HepG2 (cell line): ENCODE data around the gene PIP4K2B. TPM values are rescaled to one million over a fixed set of nuclear protein-coding genes. Genes with fewer than 3 reads are reported as not detected.

Experiments used
- ATAC-seq: fragments of 200-7000 bp; cut with Tn5 transposase; 3 replicates; pipeline ENCODE4 v1.9.1; 2020; ENCODE audit warnings: mild to moderate bottlenecking, moderate library complexity
- BruUV-seq: library from RNA; stranded (reverse); fragments of 400-500 nt; replicated peaks from 2 replicates; lab custom pipeline; 2021; lab: Mats Ljungman, UMichigan
- CTCF ChIA-PET: fragments of 300-600 bp; formaldehyde crosslinking; extraction: SDS; loops from one replicate; lab custom pipeline; 2021; ENCODE audit warnings: low total read pairs, inconsistent platforms, low intra/inter-chr PET ratio; lab: Yijun Ruan, JAX
- POLR2A ChIA-PET: fragments of 350-600 bp; sonication (Branson Sonifier 250); formaldehyde crosslinking; loops from one replicate; lab custom pipeline; 2020; ENCODE audit warnings: antibody characterized with exemption, inconsistent platforms; lab: Yijun Ruan, JAX
- DNase-seq: peaks from one replicate; pipeline ENCODE4 v3.0.0-alpha.2; 2015; ENCODE audit warnings: low spot score
- FAIRE-seq: peaks from 3 replicates; lab custom pipeline; 2011; peaks lifted over from hg19 to GRCh38; lab: Jason Lieb, UNC
- H2AFZ ChIP-seq: one replicate; pipeline ENCODE4 v1.6.1; 2011; ENCODE audit warnings: low read length, inconsistent platforms
- H3K27ac ChIP-seq: fragments of 300-600 bp; 3 replicates; pipeline ENCODE4 v1.8.0; 2011; ENCODE audit warnings: mixed run types, mild to moderate bottlenecking, mixed read lengths, low read length, inconsistent platforms; ENCODE audit not compliant: insufficient read depth; ENCODE audit errors: extremely low read length
- H3K27me3 ChIP-seq, 2 experiments: fragments of 200-600 bp in 1 of 2; 2 replicates in 1 of 2; 3 replicates in 1 of 2; pipeline versions ENCODE4 v1.6.0 to v1.8.0; 2011; ENCODE audit warnings: low read length in 2 of 2, mild to moderate bottlenecking in 2 of 2, moderate library complexity in 2 of 2, inconsistent platforms in 1 of 2; ENCODE audit not compliant: insufficient read depth in 2 of 2, control insufficient read depth in 1 of 2
- H3K36me3 ChIP-seq, 2 experiments: fragments of 200-600 bp in 1 of 2; replicated peaks in 1 of 2; 2 replicates in 1 of 2; 3 replicates in 1 of 2; pipeline versions ENCODE4 v1.5.1 to v1.8.0; 2011; ENCODE audit warnings: low read length in 2 of 2, inconsistent platforms in 1 of 2; ENCODE audit not compliant: insufficient read depth in 2 of 2, control insufficient read depth in 1 of 2
- H3K4me1 ChIP-seq: 2 replicates; pipeline ENCODE4 v1.5.1; 2012; ENCODE audit warnings: low read length, inconsistent platforms; ENCODE audit not compliant: insufficient read depth
- H3K4me2 ChIP-seq: 2 replicates; pipeline ENCODE4 v1.6.0; 2011; ENCODE audit warnings: low read depth, low read length, inconsistent platforms
- H3K4me3 ChIP-seq, 3 experiments: fragments of 200-600 bp in 1 of 3; sonication (generic), shearing (Covaris generic) in 1 of 3; replicated peaks in 1 of 3; 2 replicates each; pipeline ENCODE4 v1.5.1; 2011 to 2016; ENCODE audit warnings: low read length in 3 of 3, inconsistent platforms in 2 of 3, low read depth in 2 of 3, mild to moderate bottlenecking in 2 of 3, control low read depth in 1 of 3, mixed read lengths in 1 of 3; ENCODE audit not compliant: insufficient read depth in 1 of 3
- H3K79me2 ChIP-seq: one replicate; pipeline ENCODE4 v1.6.1; 2011; ENCODE audit warnings: low read length, inconsistent platforms; ENCODE audit not compliant: insufficient read depth
- H3K9ac ChIP-seq: 2 replicates; pipeline ENCODE4 v1.6.0; 2011; ENCODE audit warnings: mild to moderate bottlenecking, low read depth, low read length, inconsistent platforms; ENCODE audit not compliant: insufficient read depth
- H3K9me3 ChIP-seq: 2 replicates; pipeline ENCODE4 v1.5.1; 2012; ENCODE audit warnings: mild to moderate bottlenecking, low read length
- H4K20me1 ChIP-seq: 2 replicates; pipeline ENCODE4 v1.6.0; 2011; ENCODE audit warnings: inconsistent platforms, mild to moderate bottlenecking, low read length, moderate library complexity; ENCODE audit not compliant: insufficient read depth
- ARNTL ChIP-seq: sonication (generic); formaldehyde crosslinking; IDR thresholded peaks from 2 replicates; pipeline ENCODE4 v1.4.0; 2020; ENCODE audit warnings: mild to moderate bottlenecking, missing genetic modification reagents
- CREB1 ChIP-seq, 2 experiments: fragments of 450-650 bp in 1 of 2; IDR thresholded peaks; 2 replicates each; pipeline ENCODE4 v1.6.1; 2016 to 2017; ENCODE audit warnings: control low read depth in 1 of 2, mild to moderate bottlenecking in 1 of 2, missing compliant biosample characterization in 1 of 2, missing genetic modification characterization in 1 of 2
- GATAD1 ChIP-seq: IDR thresholded peaks from 2 replicates; pipeline ENCODE4 v1.6.1; 2016; ENCODE audit warnings: missing genetic modification reagents, missing compliant biosample characterization
- MAFG ChIP-seq: sonication (generic); formaldehyde crosslinking; IDR thresholded peaks from 2 replicates; pipeline ENCODE4 v1.5.1; 2020; ENCODE audit warnings: mild to moderate bottlenecking, missing genetic modification reagents
- MATR3 ChIP-seq: sonication (generic); formaldehyde crosslinking; IDR thresholded peaks from 2 replicates; pipeline ENCODE4 v1.4.0; 2020; ENCODE audit warnings: missing genetic modification reagents
- MBNL3 ChIP-seq: fragments of 250-450 bp; sonication (Bioruptor Pico); conservative IDR thresholded peaks from 2 replicates; pipeline ENCODE4 v1.8.0; 2022; ENCODE audit warnings: mild to moderate bottlenecking, inconsistent platforms
- NPAS2 ChIP-seq: sonication (generic); formaldehyde crosslinking; IDR thresholded peaks from 2 replicates; pipeline ENCODE4 v1.8.0; 2022; ENCODE audit warnings: mild to moderate bottlenecking, missing genetic modification reagents, borderline replicate concordance
- PAF1 ChIP-seq: IDR thresholded peaks from 2 replicates; pipeline ENCODE4 v1.6.1; 2016; ENCODE audit warnings: missing genetic modification reagents, missing compliant biosample characterization
- POLR2A ChIP-seq, 2 experiments: IDR thresholded peaks; 2 replicates each; pipeline ENCODE4 v1.6.1; 2011; ENCODE audit warnings: low read depth in 2 of 2, low read length in 2 of 2, mild to moderate bottlenecking in 1 of 2, moderate library complexity in 1 of 2; ENCODE audit not compliant: insufficient read depth in 1 of 2
- RFX1 ChIP-seq: fragments of 450-650 bp; IDR thresholded peaks from 2 replicates; pipeline ENCODE4 v1.6.1; 2017
- SRSF1 ChIP-seq: fragments of 200-400 bp; formaldehyde crosslinking; optimal IDR thresholded peaks from 2 replicates; pipeline ENCODE3; 2017; ENCODE audit warnings: mild to moderate bottlenecking, low read depth, low read length, moderate library complexity
- TEAD3 ChIP-seq: optimal IDR thresholded peaks from 2 replicates; pipeline ENCODE3; 2016; ENCODE audit warnings: borderline replicate concordance
- TRIM24 ChIP-seq: sonication (generic); formaldehyde crosslinking; IDR thresholded peaks from 2 replicates; pipeline ENCODE4 v1.8.0; 2022; ENCODE audit warnings: mild to moderate bottlenecking, missing genetic modification reagents
- YY1 ChIP-seq: IDR thresholded peaks from 2 replicates; pipeline ENCODE4 v1.6.1; 2011; ENCODE audit warnings: low read length, low read depth, moderate library complexity, mild to moderate bottlenecking; ENCODE audit not compliant: insufficient read depth, insufficient replicate concordance
- ZBTB7B ChIP-seq: sonication (generic); formaldehyde crosslinking; IDR thresholded peaks from 2 replicates; pipeline ENCODE4 v1.4.0; 2020; ENCODE audit warnings: missing genetic modification reagents
- ZFP36L2 ChIP-seq: sonication (generic); formaldehyde crosslinking; IDR thresholded peaks from 2 replicates; pipeline ENCODE4 v1.4.0; 2020; ENCODE audit warnings: missing genetic modification reagents
- ZKSCAN8 ChIP-seq: IDR thresholded peaks from 2 replicates; pipeline ENCODE4 v1.6.1; 2016; ENCODE audit warnings: borderline replicate concordance, missing genetic modification reagents, missing compliant biosample characterization
- ZMYM2 ChIP-seq: sonication (generic); formaldehyde crosslinking; IDR thresholded peaks from 2 replicates; pipeline ENCODE4 v1.8.0; 2022; ENCODE audit warnings: mild to moderate bottlenecking, missing genetic modification reagents
- ZMYM3 ChIP-seq: sonication (generic); formaldehyde crosslinking; IDR thresholded peaks from 2 replicates; pipeline ENCODE4 v1.5.1; 2020; ENCODE audit warnings: mild to moderate bottlenecking, missing genetic modification reagents
- ZNF207 ChIP-seq: fragments of 450-650 bp; IDR thresholded peaks from 2 replicates; pipeline ENCODE4 v1.6.1; 2016; ENCODE audit warnings: antibody characterized with exemption, borderline replicate concordance
- ZNF33A ChIP-seq: sonication (generic); formaldehyde crosslinking; IDR thresholded peaks from 2 replicates; pipeline ENCODE4 v1.5.1; 2020; ENCODE audit warnings: missing genetic modification reagents, mild to moderate bottlenecking, moderate library complexity, borderline replicate concordance
- ZNF512 ChIP-seq: sonication (generic); formaldehyde crosslinking; IDR thresholded peaks from 2 replicates; pipeline ENCODE4 v1.4.0; 2020; ENCODE audit warnings: mild to moderate bottlenecking, missing genetic modification reagents
- WGBS: methylation state at CpG from one replicate; pipeline ENCODE4 v1.1.6; 2017; ENCODE audit warnings: low lambda C conversion rate; 5-methylcytosine and 5-hydroxymethylcytosine counted together
- in situ Hi-C: cut with HindIII; loops from 2 replicates; pipeline ENCODE4 v1.10.0; 2017; ENCODE audit warnings: low pct_unique_long_range_greater_than_20kb; ENCODE audit not compliant: extremely low pct_ligation_motif_present
- intact Hi-C: fragments of 100-400 bp; cut with micrococcal nuclease; formaldehyde crosslinking; loops from one replicate; pipeline ENCODE4 v1.10.0; 2022; ENCODE audit not compliant: unreplicated experiment
- polyA plus RNA-seq, 8 experiments: library from polyadenylated mRNA; depleted of rRNA in 3 of 8; stranded (reverse) in 7 of 8; unstranded in 1 of 8; fragments of >200 nt; fragmentation: Illumina TruSeq in 4 of 8; extraction: Trizol in 4 of 8; gene quantifications; 2 replicates each; pipeline versions ENCODE4 v1.2.1 to v1.2.3, GENCODE V29; 2011 to 2016; ENCODE audit warnings: low read depth in 4 of 8, missing spikeins in 1 of 8, mixed read lengths in 1 of 8; ENCODE audit not compliant: insufficient read depth in 1 of 8
- total RNA-seq, 5 experiments: library from RNA; depleted of rRNA; stranded (reverse); fragments of >200 nt; fragmentation: Illumina TruSeq; extraction: Trizol; gene quantifications; 2 replicates each; pipeline ENCODE4 v1.2.3, GENCODE V29; 2016; ENCODE audit warnings: low read depth in 1 of 5
- TF ChIP-seq, protein P1 (sequence below): sonication (generic); formaldehyde crosslinking; IDR thresholded peaks from 2 replicates; pipeline ENCODE4 v1.5.1; 2020; ENCODE audit warnings: missing genetic modification reagents, mild to moderate bottlenecking, borderline replicate concordance
- TF ChIP-seq, protein P2 (sequence below): sonication (generic); formaldehyde crosslinking; IDR thresholded peaks from 2 replicates; pipeline ENCODE4 v1.5.0; 2020; ENCODE audit warnings: mild to moderate bottlenecking, missing genetic modification reagents

PIP4K2B gene
- total and polyA plus RNA-seq, 2 of the 13 experiments (the other 11 are each of a cell fraction or from before 2014, with no cell fraction given): 20.4 to 54.0 TPM

DNA sequence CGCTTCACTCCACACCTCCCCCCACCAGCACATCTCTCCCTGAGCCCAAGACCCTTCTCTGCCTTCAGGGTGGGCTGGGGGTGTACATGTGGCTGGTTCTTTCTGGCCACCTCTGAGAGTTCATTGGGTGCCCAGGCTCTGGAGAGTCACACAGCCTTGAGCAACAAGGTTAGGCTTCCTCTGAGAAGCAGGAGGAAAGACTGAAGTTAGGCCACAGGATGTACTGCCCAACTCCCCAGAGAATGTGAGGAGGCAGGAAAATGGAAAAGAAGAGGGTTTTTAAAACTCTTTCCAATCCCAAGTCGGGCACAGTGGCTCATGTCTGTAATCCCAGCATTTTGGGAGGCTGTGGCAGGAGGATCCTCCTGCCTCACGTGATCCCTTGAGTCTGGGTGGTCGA, 58.5 kb downstream of the PIP4K2B start (continued):
- TF ChIP-seq ZMYM2 (CRISPR knock-in tag) (no peak), ZNF207 (no peak), SRSF1 (no peak), POLR2A (IDR thresholded peaks at IDR 0.05; ENCODE audit: insufficient read depth in 1 of 2, low read depth in 2 of 2, low read length in 2 of 2) (no peak), ZMYM3 (no peak), ZKSCAN8 (CRISPR knock-in tag) (no peak), NPAS2 (CRISPR knock-in tag) (no peak), TRIM24 (CRISPR knock-in tag) (no peak), MATR3 (CRISPR knock-in tag) (no peak), MAFG (CRISPR knock-in tag) (no peak), RFX1 (no peak), CREB1 (IDR thresholded peaks at IDR 0.05) (no peak), CREB1 (CRISPR knock-in tag; IDR thresholded peaks at IDR 0.05) (no peak), ZNF512 (CRISPR knock-in tag) (no peak)
- TF ChIP-seq, all 625 proteins: peak for 0

DNA sequence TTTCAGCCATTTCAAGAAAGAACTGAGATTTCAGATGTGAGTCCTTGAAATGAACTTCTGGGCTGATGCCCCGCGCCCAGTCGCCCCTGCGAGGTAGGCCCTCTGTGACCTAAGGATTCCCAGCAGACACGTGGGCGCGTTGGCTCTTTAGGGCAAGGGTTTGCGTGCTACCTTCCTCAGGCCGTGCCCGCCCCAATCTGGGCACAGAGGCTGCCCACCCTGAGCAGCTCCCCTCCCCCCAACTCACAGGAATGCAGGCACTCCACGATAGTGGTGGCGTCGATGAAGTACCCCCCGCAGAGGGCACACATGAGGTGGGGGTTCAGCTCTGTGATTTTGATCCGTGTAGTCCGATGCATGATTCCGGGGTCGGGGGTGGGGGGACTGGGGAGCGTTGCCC, 59.3 kb downstream of the PIP4K2B start:
- peaks cover 43% of the 10 kb centered on the region for H3K4me1 ChIP-seq
- H3K4me2 ChIP-seq: no peak overlapping the region
- H3K79me2 ChIP-seq: peaks cover 54% of the 10 kb centered on the region
- BruUV-seq: no TSS peak
- WGBS: 98% methylated on average over 19 of the region's 19 CpGs
- FAIRE-seq (no peak), DNase-seq (no peak), ATAC-seq (no peak)
- CTCF ChIA-PET: no interaction called here
- peaks cover 36% of the 10 kb centered on the region for H4K20me1 ChIP-seq
- POLR2A ChIA-PET: no interaction called here
- H3K9ac ChIP-seq: no peak overlapping the region
- no peaks in the 10 kb centered on the region for H3K9me3 ChIP-seq
- in situ Hi-C loops (no loop called here), intact Hi-C loops (no loop called here)
- H2AFZ ChIP-seq: no peak overlapping the region
- H3K27me3 ChIP-seq: no peaks in the 10 kb centered on the region
- H3K27ac ChIP-seq: no peak overlapping the region
- H3K36me3 ChIP-seq: peaks cover 30 to 58% of the 10 kb centered on the region in 2 experiments
- H3K4me3 ChIP-seq: no peak overlapping the region
- TF ChIP-seq ZNF33A (CRISPR knock-in tag) (no peak), PAF1 (no peak), ARNTL (CRISPR knock-in tag) (no peak), ZBTB7B (no peak), MBNL3 (CRISPR knock-in tag) (no peak), TEAD3 (CRISPR knock-in tag) (no peak), YY1 (no peak), ZFP36L2 (CRISPR knock-in tag) (no peak), GATAD1 (CRISPR knock-in tag) (no peak)
- TF ChIP-seq, protein P1, sequence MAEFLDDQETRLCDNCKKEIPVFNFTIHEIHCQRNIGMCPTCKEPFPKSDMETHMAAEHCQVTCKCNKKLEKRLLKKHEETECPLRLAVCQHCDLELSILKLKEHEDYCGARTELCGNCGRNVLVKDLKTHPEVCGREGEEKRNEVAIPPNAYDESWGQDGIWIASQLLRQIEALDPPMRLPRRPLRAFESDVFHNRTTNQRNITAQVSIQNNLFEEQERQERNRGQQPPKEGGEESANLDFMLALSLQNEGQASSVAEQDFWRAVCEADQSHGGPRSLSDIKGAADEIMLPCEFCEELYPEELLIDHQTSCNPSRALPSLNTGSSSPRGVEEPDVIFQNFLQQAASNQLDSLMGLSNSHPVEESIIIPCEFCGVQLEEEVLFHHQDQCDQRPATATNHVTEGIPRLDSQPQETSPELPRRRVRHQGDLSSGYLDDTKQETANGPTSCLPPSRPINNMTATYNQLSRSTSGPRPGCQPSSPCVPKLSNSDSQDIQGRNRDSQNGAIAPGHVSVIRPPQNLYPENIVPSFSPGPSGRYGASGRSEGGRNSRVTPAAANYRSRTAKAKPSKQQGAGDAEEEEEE (CRISPR knock-in tag): no peak
- TF ChIP-seq, protein P2, sequence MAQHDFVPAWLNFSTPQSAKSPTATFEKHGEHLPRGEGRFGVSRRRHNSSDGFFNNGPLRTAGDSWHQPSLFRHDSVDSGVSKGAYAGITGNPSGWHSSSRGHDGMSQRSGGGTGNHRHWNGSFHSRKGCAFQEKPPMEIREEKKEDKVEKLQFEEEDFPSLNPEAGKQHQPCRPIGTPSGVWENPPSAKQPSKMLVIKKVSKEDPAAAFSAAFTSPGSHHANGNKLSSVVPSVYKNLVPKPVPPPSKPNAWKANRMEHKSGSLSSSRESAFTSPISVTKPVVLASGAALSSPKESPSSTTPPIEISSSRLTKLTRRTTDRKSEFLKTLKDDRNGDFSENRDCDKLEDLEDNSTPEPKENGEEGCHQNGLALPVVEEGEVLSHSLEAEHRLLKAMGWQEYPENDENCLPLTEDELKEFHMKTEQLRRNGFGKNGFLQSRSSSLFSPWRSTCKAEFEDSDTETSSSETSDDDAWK (CRISPR knock-in tag): no peak
